D341Med (cell line): ENCODE data around the gene PDGFRB.
A peak's percentile ranks its signal among the peaks of the same experiment; 100 is the strongest.

Experiments used
- DNase-seq: peaks from one replicate; pipeline ENCODE4 v3.0.0; 2012; ENCODE audit warnings: low spot score

PDGFRB gene

GRCh38 chr5:150181766-150182545, 26.3 kb upstream of the PDGFRB start:
- DNase-seq: no peak

GRCh38 chr5:150181027-150181426, 25.4 kb upstream of the PDGFRB start:
- no peak for DNase-seq

- no peak for DNase-seq
Observed at GRCh38 chr5:150180241-150181026, 24.8 kb upstream of the PDGFRB start.

GRCh38 chr5:150179019-150179620, 23.5 kb upstream of the PDGFRB start:
- no peak for DNase-seq

- DNase-seq: no peak
Observed at GRCh38 chr5:150178262-150178661, 22.6 kb upstream of the PDGFRB start.

GRCh38 chr5:150177721-150178120, 22.1 kb upstream of the PDGFRB start:
- no peak for DNase-seq

GRCh38 chr5:150176745-150177477, 21.3 kb upstream of the PDGFRB start:
- DNase-seq: no peak

GRCh38 chr5:150175536-150175935, 19.9 kb upstream of the PDGFRB start:
- peak; percentile 51 for DNase-seq

GRCh38 chr5:150175076-150175475, 19.4 kb upstream of the PDGFRB start:
- DNase-seq: no peak

GRCh38 chr5:150174285-150174684, 18.6 kb upstream of the PDGFRB start:
- no peak for DNase-seq

- DNase-seq: no peak
Observed at GRCh38 chr5:150173161-150173560, 17.5 kb upstream of the PDGFRB start.

GRCh38 chr5:150172556-150172955, 16.9 kb upstream of the PDGFRB start:
- no peak for DNase-seq

- DNase-seq: no peak
Observed at GRCh38 chr5:150172145-150172544, 16.5 kb upstream of the PDGFRB start.

GRCh38 chr5:150168864-150169263, 13.2 kb upstream of the PDGFRB start:
- no peak for DNase-seq

GRCh38 chr5:150167908-150168307, 12.3 kb upstream of the PDGFRB start:
- DNase-seq: no peak

GRCh38 chr5:150167512-150167850, 11.8 kb upstream of the PDGFRB start:
- no peak for DNase-seq

GRCh38 chr5:150166650-150167511, 11.2 kb upstream of the PDGFRB start, which contains the start of gene CDX1:
Gene CDX1 (plus strand): TSS chr5:150166778. CDS start chr5:150166877, 99 bp downstream.
- no peak for DNase-seq

- DNase-seq: no peak
Observed at GRCh38 chr5:150166037-150166649, 10.5 kb upstream of the PDGFRB start.

- no peak for DNase-seq
Observed at GRCh38 chr5:150164211-150164980, 8.8 kb upstream of the PDGFRB start.

GRCh38 chr5:150163547-150164059, 8.0 kb upstream of the PDGFRB start:
- no peak for DNase-seq
